Germinal center (tissue), 1 donor: ENCODE measurements around the gene CAMTA1.
"Not testable (repeated sequence)": the region's sequence is repeated elsewhere in the genome, so short reads cannot be mapped to it uniquely, and the experiment has no call there.

Source experiments
- DNase-seq: peaks from one replicate; pipeline ENCODE4 v3.0.0; 2012; ENCODE audit warnings: mixed read lengths, low spot score

The CAMTA1 gene

GRCh38 chr1:7409278-7409677 lies 624.0 kb downstream of the CAMTA1 start:
- no peak for DNase-seq

GRCh38 chr1:7410156-7410555 lies 624.9 kb downstream of the CAMTA1 start:
- DNase-seq = no peak

- DNase-seq = not testable (repeated sequence)
Measured at GRCh38 chr1:7417618-7418017, 632.4 kb downstream of the CAMTA1 start.

DNA sequence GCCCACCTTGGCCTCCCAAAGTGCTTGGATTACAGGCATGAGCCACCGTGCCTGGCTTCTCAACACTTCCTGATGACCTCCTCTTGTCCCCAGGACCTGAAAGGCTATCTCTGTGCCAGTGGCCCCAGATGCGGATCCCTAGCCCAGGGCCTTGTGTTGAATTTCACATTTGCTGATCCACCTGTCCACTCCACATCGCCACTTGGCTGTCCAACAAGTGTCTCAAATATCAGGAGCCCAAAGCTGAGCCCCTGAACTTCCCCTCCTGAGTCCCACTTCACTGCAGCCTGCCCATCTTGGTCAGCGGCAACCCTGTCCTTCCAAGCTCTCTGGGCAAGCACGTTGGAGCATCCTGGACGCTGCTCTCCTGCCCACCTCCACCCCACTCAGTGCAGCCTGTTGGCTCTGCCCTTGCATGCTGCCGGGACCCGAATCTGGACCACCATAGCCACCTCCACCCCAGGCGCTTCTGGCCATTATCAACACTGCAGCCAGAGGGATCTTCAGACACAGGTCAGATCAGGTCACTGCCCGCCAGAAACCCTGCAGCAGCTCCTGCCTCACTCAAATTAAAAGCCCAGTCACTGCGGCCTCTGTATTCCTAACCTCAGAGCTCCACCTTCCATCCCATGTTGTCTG lies 633.3 kb downstream of the CAMTA1 start:
- DNase-seq = no peak

GRCh38 chr1:7420098-7420445 lies 634.8 kb downstream of the CAMTA1 start:
- DNase-seq = no peak

- no peak for DNase-seq
Measured at GRCh38 chr1:7420470-7421100, 635.3 kb downstream of the CAMTA1 start.

DNA sequence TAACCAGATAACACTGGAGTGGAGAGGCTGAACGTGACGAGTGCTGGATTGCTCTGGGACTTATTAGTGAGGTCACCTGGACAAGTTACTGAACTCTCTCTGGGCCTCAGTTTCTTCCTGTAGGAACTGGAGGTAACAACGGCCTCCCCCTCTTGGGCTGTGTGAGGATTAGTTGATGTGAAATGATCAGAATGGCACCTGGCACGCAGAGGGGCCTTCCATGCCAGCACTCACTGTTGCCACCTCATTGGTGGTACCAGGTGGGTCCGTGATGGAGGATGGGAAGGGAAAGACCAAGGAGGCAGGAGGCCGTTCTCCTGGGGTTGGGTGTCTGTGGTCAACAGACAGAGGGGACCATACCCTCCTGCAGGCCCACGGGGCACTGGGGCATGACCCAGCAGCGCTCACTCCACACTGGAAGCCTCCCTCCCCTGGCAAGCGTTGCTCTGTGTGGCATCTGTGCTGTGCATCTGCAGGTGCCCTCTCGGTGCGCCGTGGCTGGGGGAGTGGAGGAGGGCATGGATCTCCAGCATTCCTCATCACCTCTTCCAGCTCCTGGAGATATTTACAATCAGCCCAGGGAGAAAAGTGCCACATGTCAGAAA lies 636.3 kb downstream of the CAMTA1 start:
- DNase-seq = no peak

DNA sequence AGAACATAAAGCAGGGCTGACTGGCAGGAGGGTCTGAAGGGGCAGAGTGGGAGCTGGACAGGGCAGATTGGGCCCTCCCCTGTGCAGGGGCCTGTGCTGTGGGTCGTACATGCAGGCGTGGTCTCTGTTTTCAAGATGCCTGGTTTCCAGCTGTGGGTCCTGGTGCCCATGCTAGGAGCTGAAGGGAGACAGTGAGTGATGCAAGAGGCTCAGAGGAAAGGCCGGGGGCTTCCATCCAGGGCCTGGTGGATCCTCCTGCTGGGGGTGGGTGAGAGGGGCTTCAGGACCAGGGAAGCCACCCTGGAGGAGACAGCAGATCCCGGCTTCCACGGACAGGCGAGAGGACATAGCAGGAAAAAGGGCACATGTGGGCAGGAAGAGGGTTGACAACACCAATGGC lies 636.8 kb downstream of the CAMTA1 start:
- no peak for DNase-seq

GRCh38 chr1:7422561-7422960 lies 637.3 kb downstream of the CAMTA1 start:
- DNase-seq = no peak

DNA sequence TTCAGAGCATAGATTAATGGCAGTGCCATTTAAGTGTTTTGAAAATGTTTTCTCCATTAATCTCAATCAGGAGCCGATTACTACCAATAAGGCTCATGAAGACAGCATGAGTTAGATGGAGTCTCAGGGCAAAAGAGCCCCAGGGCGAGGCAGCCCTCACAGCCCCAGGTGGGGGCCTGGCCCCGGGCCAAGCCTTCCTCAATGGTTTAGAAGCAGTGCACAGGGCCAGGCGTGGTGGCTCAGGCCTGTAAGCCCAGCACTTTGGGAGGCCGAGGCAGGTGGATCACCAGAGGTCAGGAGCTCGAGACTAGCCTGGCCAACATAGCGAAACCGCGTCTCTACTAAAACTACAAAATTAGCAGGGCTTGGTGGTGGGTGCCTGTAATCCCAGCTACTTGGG lies 637.7 kb downstream of the CAMTA1 start:
- DNase-seq = no peak

DNA sequence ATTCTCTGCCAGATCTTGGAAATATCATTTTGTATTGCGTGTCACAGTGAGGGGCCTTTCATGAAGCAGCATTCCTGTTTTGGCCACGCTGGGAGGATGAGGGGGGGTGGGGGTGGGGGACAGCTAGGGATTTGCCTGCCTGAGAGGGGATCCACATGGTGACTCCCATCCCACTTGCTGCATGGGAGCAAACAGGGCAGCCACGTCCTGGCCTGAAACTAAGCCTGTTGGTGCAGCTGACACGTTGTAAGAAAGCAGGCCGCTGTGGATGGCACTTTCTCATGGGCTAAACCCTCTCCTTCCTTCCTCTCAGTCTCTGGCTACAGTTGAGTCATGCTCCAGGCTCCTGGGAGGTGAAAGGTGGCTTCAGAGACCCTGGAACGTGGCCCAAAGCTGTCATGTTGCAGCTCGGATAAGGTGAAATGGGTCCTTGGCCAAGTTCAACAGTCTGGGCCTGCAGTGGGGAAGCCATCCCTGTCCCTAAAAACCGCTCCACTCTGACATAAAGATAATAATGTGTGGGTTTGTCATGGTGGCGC lies 639.2 kb downstream of the CAMTA1 start:
- no peak for DNase-seq

GRCh38 chr1:7425229-7425628 lies 640.0 kb downstream of the CAMTA1 start:
- DNase-seq = no peak

DNA sequence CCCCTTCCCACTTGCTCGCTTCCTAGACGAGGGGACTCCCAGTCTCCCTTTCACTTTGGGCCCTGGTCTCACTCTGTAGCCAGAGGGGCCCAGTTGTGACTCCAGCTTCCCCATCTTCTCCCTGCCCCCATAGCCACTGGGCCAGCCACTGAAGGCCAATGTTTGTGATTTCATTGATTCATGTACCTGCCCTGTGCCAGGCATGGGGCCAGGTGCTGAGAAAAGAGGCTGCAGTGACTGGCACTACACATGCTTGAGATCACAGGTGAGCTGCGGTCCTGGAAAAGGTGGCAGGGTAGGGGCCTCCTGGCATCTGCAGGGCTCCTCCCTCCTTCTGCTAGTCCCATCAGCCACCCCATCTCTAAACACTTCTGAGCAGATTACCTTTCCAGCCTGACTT lies 640.5 kb downstream of the CAMTA1 start:
- no peak for DNase-seq

DNA sequence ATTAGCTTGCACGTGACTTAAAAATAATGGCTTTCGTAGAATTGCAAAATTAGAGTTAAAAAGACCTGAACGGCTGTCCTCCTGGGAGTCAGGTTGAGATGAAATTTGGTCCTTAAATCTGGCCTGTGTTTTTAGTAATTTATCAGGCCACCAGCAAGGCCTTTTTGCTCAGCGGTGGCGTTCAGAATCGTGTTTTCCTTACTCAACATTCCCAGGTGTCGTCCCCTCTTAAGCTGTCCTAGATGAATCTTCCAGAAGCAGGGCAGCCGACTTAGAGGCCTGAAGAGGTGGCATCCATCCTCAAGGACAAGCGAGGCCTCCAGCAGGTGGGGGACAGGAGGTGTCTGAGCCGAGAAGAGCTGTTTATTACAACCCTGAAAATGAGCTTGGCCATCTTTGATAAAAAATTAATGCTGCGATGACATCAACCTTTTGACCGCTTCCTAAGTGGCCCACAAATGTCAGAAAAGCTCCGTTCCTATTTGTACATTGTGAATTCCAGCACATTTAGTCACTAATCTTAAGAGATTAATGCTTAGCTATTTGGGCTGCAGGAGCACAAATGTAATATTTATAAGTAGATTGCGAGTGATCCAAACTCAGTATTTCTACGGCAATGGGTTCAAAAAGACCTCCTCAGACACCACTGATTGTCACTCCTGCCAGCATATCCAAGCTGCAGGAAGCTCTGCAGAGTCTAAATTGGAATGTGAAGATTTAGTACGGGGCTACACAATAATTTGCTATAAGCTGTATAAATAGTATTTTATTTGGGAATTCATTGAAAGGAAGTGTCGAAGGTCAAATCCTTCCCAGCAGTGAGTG lies 641.7 kb downstream of the CAMTA1 start:
- no peak for DNase-seq

DNA sequence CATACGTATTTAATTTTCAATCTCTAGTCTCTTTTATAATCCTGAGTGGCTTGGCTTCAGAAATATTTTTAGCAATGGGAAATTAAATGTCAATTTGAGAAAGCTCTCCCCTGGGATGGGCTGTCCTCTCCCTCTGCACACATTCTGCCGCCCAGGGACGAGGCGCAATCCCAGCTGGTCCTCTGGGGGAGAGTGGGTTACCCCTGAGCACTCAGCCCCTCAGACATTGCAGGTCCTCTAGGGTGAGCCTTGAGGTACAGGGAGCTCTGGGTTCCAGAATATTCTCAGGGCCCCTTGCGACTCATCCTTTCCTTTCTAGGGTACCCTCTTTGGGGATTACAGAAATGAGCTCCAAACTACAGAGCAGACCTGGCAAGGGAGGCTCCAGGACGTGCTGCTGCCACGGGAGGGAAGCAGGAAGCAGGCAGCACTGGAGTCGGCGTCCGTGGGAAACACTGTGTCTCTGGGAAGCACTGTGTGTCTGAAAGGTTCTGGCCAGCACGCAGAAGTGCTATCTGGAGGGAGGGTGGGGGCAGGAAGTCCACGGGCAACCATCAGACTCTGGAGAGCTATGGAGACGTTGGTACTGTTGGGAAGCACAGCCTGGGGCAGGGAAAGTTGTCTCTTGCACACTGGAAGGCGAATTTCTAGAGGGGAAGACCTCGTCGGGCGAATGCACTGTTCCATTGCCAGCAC lies 642.5 kb downstream of the CAMTA1 start:
- no peak for DNase-seq

DNA sequence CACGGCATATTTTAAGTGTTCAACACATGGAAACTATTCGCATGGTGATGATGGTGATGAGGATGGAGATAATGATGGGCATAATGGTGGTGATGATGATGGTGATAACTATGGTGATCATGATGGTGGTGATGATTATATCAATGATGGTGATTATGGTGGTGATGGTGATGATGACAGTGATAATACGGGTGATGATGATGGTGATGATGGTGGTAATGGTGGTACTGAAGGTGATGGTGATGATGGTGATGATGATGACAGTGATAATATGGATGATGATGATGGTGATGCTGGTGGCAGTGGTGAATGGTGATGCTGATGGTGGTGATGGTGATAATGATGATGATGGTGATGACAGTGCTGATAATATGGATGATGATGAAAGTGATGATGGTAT lies 644.0 kb downstream of the CAMTA1 start:
- DNase-seq = no peak

- DNase-seq = no peak
Measured at GRCh38 chr1:7430047-7430608, 644.9 kb downstream of the CAMTA1 start.

DNA sequence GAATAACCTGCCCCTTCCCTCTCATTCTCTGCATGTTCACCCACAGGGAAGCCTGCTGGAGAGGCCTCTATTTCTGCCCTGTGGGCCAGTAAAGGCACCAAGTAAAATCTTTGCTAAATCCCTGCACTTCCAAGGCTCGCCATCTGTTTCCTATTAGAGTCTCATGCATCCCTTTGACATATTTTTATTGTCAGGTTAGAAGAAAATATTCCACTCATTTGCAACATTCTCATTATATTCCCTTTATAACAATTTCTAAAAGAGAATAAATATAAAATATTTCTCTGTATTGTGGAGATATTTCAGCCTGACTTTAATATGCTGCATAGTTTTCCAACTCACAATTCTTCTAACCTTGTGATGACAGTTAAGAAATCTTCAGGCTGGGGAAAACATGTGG lies 645.4 kb downstream of the CAMTA1 start:
- DNase-seq = no peak

- DNase-seq = no peak
Measured at GRCh38 chr1:7432102-7432899, 647.0 kb downstream of the CAMTA1 start.

DNA sequence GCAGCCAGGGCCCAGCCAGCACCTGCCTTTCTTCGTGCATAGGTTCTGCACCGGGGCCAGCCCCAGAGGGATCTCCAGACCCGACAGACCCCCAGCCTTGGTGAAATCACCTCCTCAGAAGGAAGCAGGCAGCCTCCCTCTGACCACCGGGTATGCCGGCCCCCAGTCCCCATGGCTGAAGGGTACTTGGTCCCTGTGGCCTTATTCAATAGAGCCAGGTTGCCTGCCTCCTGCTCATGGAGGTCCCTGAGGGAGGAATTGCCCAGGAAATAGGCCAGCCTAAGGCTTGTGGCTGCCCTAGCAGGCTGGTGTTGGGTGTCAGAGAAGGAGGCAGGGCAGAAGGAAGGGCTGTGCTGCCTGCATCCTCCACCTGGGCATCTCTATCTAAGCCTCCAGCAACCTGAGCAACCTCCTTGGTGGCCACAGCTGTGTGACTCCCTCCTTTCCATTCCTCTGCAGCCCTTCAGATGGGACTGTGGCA lies 647.7 kb downstream of the CAMTA1 start:
- DNase-seq = no peak

- no peak for DNase-seq
Measured at GRCh38 chr1:7434566-7434965, 649.3 kb downstream of the CAMTA1 start.
